ENCODE results near the gene ATXN7L1.

Gene ATXN7L1

GRCh38 chr7:105677817-105678573 lies 198.4 kb downstream of the ATXN7L1 start:
- intact Hi-C loops (cut with DNase I): no loop called here
- peak in 3 of 42 donors; percentile 21 to 58 (median 44) for DNase-seq

GRCh38 chr7:105677410-105677730 lies 199.0 kb downstream of the ATXN7L1 start:
- no peak for DNase-seq
- intact Hi-C loops (cut with DNase I): no loop called here

- intact Hi-C loops (cut with DNase I): no loop called here
- DNase-seq: no peak
Measured at GRCh38 chr7:105675934-105676371, 200.4 kb downstream of the ATXN7L1 start.

GRCh38 chr7:105674200-105674920 lies 202.0 kb downstream of the ATXN7L1 start:
- DNase-seq: no peak
- intact Hi-C loops (cut with DNase I): no loop called here

GRCh38 chr7:105673367-105674084 lies 202.9 kb downstream of the ATXN7L1 start:
- intact Hi-C loops (cut with DNase I): no loop called here
- no peak for DNase-seq

GRCh38 chr7:105672801-105673200 lies 203.6 kb downstream of the ATXN7L1 start:
- intact Hi-C loops (cut with DNase I): no loop called here
- DNase-seq: no peak

- no peak for DNase-seq
- intact Hi-C loops (cut with DNase I): no loop called here
Measured at GRCh38 chr7:105666324-105666723, 210.1 kb downstream of the ATXN7L1 start.

- no peak for DNase-seq
- intact Hi-C loops (cut with DNase I): no loop called here
Measured at GRCh38 chr7:105665684-105666083, 210.7 kb downstream of the ATXN7L1 start.

GRCh38 chr7:105664816-105665525 lies 211.4 kb downstream of the ATXN7L1 start:
- DNase-seq: no peak
- intact Hi-C loops (cut with DNase I): no loop called here

- intact Hi-C loops (cut with DNase I): no loop called here
Measured at GRCh38 chr7:105662998-105663397, 213.4 kb downstream of the ATXN7L1 start.

GRCh38 chr7:105661625-105662024 lies 214.8 kb downstream of the ATXN7L1 start:
- intact Hi-C loops (cut with DNase I): no loop called here
- no peak for DNase-seq

More at GRCh38 chr7:105662998-105663397, 213.4 kb downstream of the ATXN7L1 start:
- DNase-seq: no peak

- peak in 10 of 42 donors; percentile 39 to 71 (median 50) for DNase-seq
- intact Hi-C loops (cut with DNase I): no loop called here
Measured at GRCh38 chr7:105656922-105657521, 219.4 kb downstream of the ATXN7L1 start.

GRCh38 chr7:105655500-105656380 lies 220.7 kb downstream of the ATXN7L1 start:
- intact Hi-C loops (cut with DNase I): no loop called here
- DNase-seq: peak in 2 of 42 donors; percentile 40 to 44

- intact Hi-C loops (cut with DNase I): no loop called here
- DNase-seq: no peak
Measured at GRCh38 chr7:105655067-105655466, 221.3 kb downstream of the ATXN7L1 start.

GRCh38 chr7:105654095-105654686 lies 222.2 kb downstream of the ATXN7L1 start:
- no peak for DNase-seq
- intact Hi-C loops (cut with DNase I): loop anchor here (5.0 kb wide), 1 partner anchor 388 kb away; no protein-coding TSS in a partner anchor

GRCh38 chr7:105653441-105654005 lies 222.9 kb downstream of the ATXN7L1 start:
- DNase-seq: no peak
- intact Hi-C loops (cut with DNase I): loop anchor here (5.0 kb wide), 1 partner anchor 389 kb away; no protein-coding TSS in a partner anchor

Measured in head of caudate nucleus (tissue), 42 donors.